H9 (cell line): ENCODE measurements around the gene TCF7L1. TPM values are rescaled to one million over a fixed set of nuclear protein-coding genes. Genes with fewer than 3 reads are reported as not detected.

ENCODE experiments used
- DNase-seq: peaks from one replicate; pipeline ENCODE4 v3.0.0-alpha.2; 2017
- H2AFZ ChIP-seq: one replicate; pipeline ENCODE4 v1.6.1; 2013; ENCODE audit warnings: mild to moderate bottlenecking, low read length, control low read depth, moderate library complexity
- H2AK5ac ChIP-seq: 2 replicates; pipeline ENCODE4 v1.6.1; 2013; ENCODE audit warnings: low read length, control low read depth, mixed read lengths; ENCODE audit not compliant: insufficient read length
- H2BK120ac ChIP-seq: one replicate; pipeline ENCODE4 v1.6.1; 2013; ENCODE audit warnings: low read depth, mild to moderate bottlenecking, low read length, control low read depth, inconsistent platforms; ENCODE audit not compliant: poor library complexity, severe bottlenecking
- H2BK12ac ChIP-seq: 2 replicates; pipeline ENCODE4 v1.6.1; 2013; ENCODE audit warnings: low read length, control low read depth, mixed read lengths, low read depth; ENCODE audit not compliant: insufficient read length
- H2BK15ac ChIP-seq: 2 replicates; pipeline ENCODE4 v1.6.1; 2013; ENCODE audit warnings: low read depth, low read length, control low read depth
- H2BK20ac ChIP-seq: one replicate; pipeline ENCODE4 v1.6.1; 2013; ENCODE audit warnings: low read depth, mild to moderate bottlenecking, low read length, control low read depth, inconsistent platforms; ENCODE audit not compliant: poor library complexity, severe bottlenecking
- H2BK5ac ChIP-seq: 2 replicates; pipeline ENCODE4 v1.6.1; 2013; ENCODE audit warnings: low read length, control low read depth, mixed read lengths; ENCODE audit not compliant: insufficient read length
- H3K14ac ChIP-seq: 2 replicates; pipeline ENCODE4 v1.6.1; 2013; ENCODE audit warnings: low read length, control low read depth; ENCODE audit not compliant: insufficient read depth
- H3K18ac ChIP-seq: 2 replicates; pipeline ENCODE4 v1.6.1; 2013; ENCODE audit warnings: low read depth, mild to moderate bottlenecking, mixed read lengths, low read length, control low read depth; ENCODE audit not compliant: insufficient read length
- H3K23ac ChIP-seq: 2 replicates; pipeline ENCODE4 v1.6.1; 2013; ENCODE audit warnings: low read length, control low read depth, mixed read lengths, low read depth; ENCODE audit not compliant: insufficient read length
- H3K23me2 ChIP-seq: 2 replicates; pipeline ENCODE4 v1.6.1; 2013; ENCODE audit warnings: low read depth, mild to moderate bottlenecking, mixed read lengths, low read length, control low read depth; ENCODE audit not compliant: insufficient read length, poor library complexity, severe bottlenecking
- H3K27ac ChIP-seq: 2 replicates; pipeline ENCODE4 v1.5.1; 2013; ENCODE audit warnings: low read length, control low read depth, mixed read lengths, low read depth; ENCODE audit not compliant: insufficient read length
- H3K27me3 ChIP-seq: 2 replicates; pipeline ENCODE4 v1.6.1; 2013; ENCODE audit warnings: low read length, control low read depth, inconsistent platforms; ENCODE audit not compliant: insufficient read depth
- H3K4ac ChIP-seq: 2 replicates; pipeline ENCODE4 v1.6.1; 2013; ENCODE audit warnings: low read depth, mild to moderate bottlenecking, control low read depth, inconsistent platforms, low read length, moderate library complexity
- H3K4me1 ChIP-seq: 2 replicates; pipeline ENCODE4 v1.6.1; 2013; ENCODE audit warnings: low read length, control low read depth, inconsistent platforms; ENCODE audit not compliant: insufficient read depth
- H3K4me2 ChIP-seq: 2 replicates; pipeline ENCODE4 v1.6.1; 2013; ENCODE audit warnings: low read length, control low read depth, mixed read lengths; ENCODE audit not compliant: insufficient read length, insufficient read depth
- H3K56ac ChIP-seq: 2 replicates; pipeline ENCODE4 v1.6.1; 2013; ENCODE audit warnings: low read depth, mild to moderate bottlenecking, mixed read lengths, low read length, control low read depth; ENCODE audit not compliant: insufficient read length
- H3K79me1 ChIP-seq: 2 replicates; pipeline ENCODE4 v1.6.1; 2013; ENCODE audit warnings: low read depth, mild to moderate bottlenecking, moderate library complexity, low read length, control low read depth, inconsistent platforms; ENCODE audit not compliant: insufficient read depth, poor library complexity, severe bottlenecking
- H3K79me2 ChIP-seq: 2 replicates; pipeline ENCODE4 v1.6.1; 2013; ENCODE audit warnings: low read length, control low read depth, inconsistent platforms; ENCODE audit not compliant: insufficient read depth
- H3K9ac ChIP-seq: 2 replicates; pipeline ENCODE4 v1.6.1; 2013; ENCODE audit warnings: low read length, control low read depth, mixed read lengths; ENCODE audit not compliant: insufficient read length; ENCODE audit errors: extremely low read depth
- H3K9me3 ChIP-seq: one replicate; pipeline ENCODE4 v1.6.1; 2013; ENCODE audit warnings: low read depth, low read length, inconsistent platforms; ENCODE audit not compliant: control insufficient read depth
- H3T11ph ChIP-seq: one replicate; pipeline ENCODE4 v1.6.1; 2013; ENCODE audit warnings: mild to moderate bottlenecking, low read length, control low read depth, inconsistent platforms
- H4K20me1 ChIP-seq: one replicate; pipeline ENCODE4 v1.6.1; 2013; ENCODE audit not compliant: control insufficient read depth, insufficient read length, insufficient read depth
- H4K5ac ChIP-seq: 2 replicates; pipeline ENCODE4 v1.6.1; 2013; ENCODE audit warnings: low read depth, mild to moderate bottlenecking, mixed read lengths, low read length, control low read depth; ENCODE audit not compliant: insufficient read length
- H4K8ac ChIP-seq: replicated peaks from 2 replicates; pipeline ENCODE4 v1.6.1; 2013; ENCODE audit warnings: low read length, control low read depth, mixed read lengths, low read depth; ENCODE audit not compliant: insufficient read length
- H4K91ac ChIP-seq: 2 replicates; pipeline ENCODE4 v1.6.1; 2013; ENCODE audit warnings: low read depth, mild to moderate bottlenecking, moderate library complexity, mixed read lengths, low read length, control low read depth; ENCODE audit not compliant: insufficient read length
- H3K27ac Mint-ChIP-seq, 3 experiments: 2 replicates in 2 of 3; 3 replicates in 1 of 3; pipeline ENCODE4 v1.8.0; 2020 to 2021; ENCODE audit warnings: mixed read lengths in 3 of 3, mild to moderate bottlenecking in 1 of 3, moderate library complexity in 1 of 3
- H3K27me3 Mint-ChIP-seq: 2 replicates; pipeline ENCODE4 v1.8.0; 2021; ENCODE audit warnings: low read depth, mild to moderate bottlenecking, moderate library complexity, mixed read lengths
- H3K36me3 Mint-ChIP-seq, 3 experiments: 2 replicates in 2 of 3; 3 replicates in 1 of 3; pipeline ENCODE4 v1.8.0; 2020 to 2021; ENCODE audit warnings: low read depth in 3 of 3, mixed read lengths in 3 of 3; ENCODE audit not compliant: insufficient read depth in 1 of 3
- H3K4me1 Mint-ChIP-seq, 2 experiments: 2 replicates each; pipeline ENCODE4 v1.8.0; 2020; ENCODE audit warnings: mixed read lengths in 2 of 2
- H3K4me3 Mint-ChIP-seq, 2 experiments: 2 replicates in 1 of 2; 3 replicates in 1 of 2; pipeline ENCODE4 v1.8.0; 2020 to 2021; ENCODE audit warnings: mild to moderate bottlenecking in 2 of 2, mixed read lengths in 2 of 2, moderate library complexity in 1 of 2
- H3K9me3 Mint-ChIP-seq, 2 experiments: 2 replicates in 1 of 2; 3 replicates in 1 of 2; pipeline ENCODE4 v1.8.0; 2020; ENCODE audit warnings: mild to moderate bottlenecking in 2 of 2, mixed read lengths in 2 of 2, moderate library complexity in 1 of 2
- CTCF ChIP-seq: fragments of 200-600 bp; sonication (generic); conservative IDR thresholded peaks from 3 replicates; pipeline ENCODE4 v1.8.0; 2021; ENCODE audit warnings: antibody characterized with exemption, mild to moderate bottlenecking
- WGBS: extraction: QIAGEN DNeasy Blood & Tissue Kit; methylation state at CpG from one replicate; pipeline ENCODE4 v1.1.7; 2013; ENCODE audit warnings: missing lambda C conversion rate, low lambda C conversion rate, mixed read lengths; ENCODE audit not compliant: insufficient read length; ENCODE audit errors: extremely low coverage; 5-methylcytosine and 5-hydroxymethylcytosine counted together
- total RNA-seq: library from RNA; stranded (reverse); gene quantifications from 2 replicates; pipeline ENCODE4 v1.2.1, GENCODE V29; 2021

TCF7L1 gene
- total RNA-seq, 1 experiment from 2014 or later: 112 TPM

DNA sequence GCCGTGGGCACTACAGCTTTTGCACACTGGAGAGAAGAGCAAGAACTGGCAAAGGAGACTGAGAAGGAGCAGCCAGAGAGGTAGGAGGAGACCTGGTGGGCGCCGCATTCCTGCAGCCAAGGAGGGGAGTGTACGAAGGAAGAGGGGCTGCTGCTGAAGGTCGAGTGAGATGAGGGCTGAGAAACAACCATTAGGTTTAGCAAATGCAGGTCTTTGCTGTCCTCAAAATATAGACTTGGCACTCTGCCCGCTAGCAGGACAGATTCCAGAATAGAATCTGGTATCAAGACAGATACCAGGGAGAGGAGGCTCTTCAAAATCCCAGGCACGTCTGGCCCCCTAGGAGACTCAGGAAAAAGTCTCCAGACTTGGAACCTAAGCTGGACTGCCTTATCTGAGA lies 111.6 kb downstream of the TCF7L1 start:
- H3K56ac ChIP-seq: no peak overlapping the region
- H3K36me3 Mint-ChIP-seq: peaks cover 15 to 21% (median 16%) of the 10 kb centered on the region in 3 experiments; a peak in 6 of 7 replicates
- no peak overlapping the region for H4K91ac ChIP-seq
- H3K18ac ChIP-seq: no peak overlapping the region
- H3K4me1 ChIP-seq: peaks cover 47% of the 10 kb centered on the region
- TF ChIP-seq CTCF: no peak
- WGBS: no CpG with 5 or more reads among the region's 7 CpGs
- H2BK5ac ChIP-seq: no peak overlapping the region
- H3K14ac ChIP-seq: no peak overlapping the region
- H3K27ac ChIP-seq: no peak overlapping the region
- H3K4me1 Mint-ChIP-seq: peaks cover 81 to 85% of the 10 kb centered on the region in 2 experiments
- no peak overlapping the region for H2AK5ac ChIP-seq
- no peak overlapping the region for H3K4me2 ChIP-seq
- no peak overlapping the region for H4K5ac ChIP-seq
- no peak overlapping the region for H3K23ac ChIP-seq
- no peak overlapping the region for H2BK20ac ChIP-seq
- H3K27ac Mint-ChIP-seq: peak overlapping the region in 2 of 3 experiments; percentile 16 to 89; a peak in 3 of 7 replicates
- no peaks in the 10 kb centered on the region for H3K27me3 ChIP-seq
- peaks cover 3% of the 10 kb centered on the region for H3K23me2 ChIP-seq
- H2BK12ac ChIP-seq: no peak overlapping the region
- peaks cover 1% of the 10 kb centered on the region; the same call in 1 of the 2 replicates for H3K27me3 Mint-ChIP-seq
- H3T11ph ChIP-seq: no peak overlapping the region
- H4K20me1 ChIP-seq: peaks cover 3% of the 10 kb centered on the region
- H3K79me2 ChIP-seq: peaks cover 29% of the 10 kb centered on the region
- no peaks in the 10 kb centered on the region for H3K9me3 ChIP-seq
- H2BK120ac ChIP-seq: no peak overlapping the region
- H4K8ac ChIP-seq: no peak overlapping the region
- no peak for DNase-seq
- no peak overlapping the region for H3K9ac ChIP-seq
- H3K4me3 Mint-ChIP-seq: no peak overlapping the region; a peak in 1 of 5 replicates
- no peak overlapping the region for H2BK15ac ChIP-seq
- no peak overlapping the region for H3K4ac ChIP-seq
- H2AFZ ChIP-seq: no peak overlapping the region
- H3K9me3 Mint-ChIP-seq: peaks cover 0 to 2% of the 10 kb centered on the region in 2 experiments; a peak in 1 of 5 replicates
- peaks cover 18% of the 10 kb centered on the region for H3K79me1 ChIP-seq
